ENCODE results near the gene IFT43.

Gene IFT43

DNA sequence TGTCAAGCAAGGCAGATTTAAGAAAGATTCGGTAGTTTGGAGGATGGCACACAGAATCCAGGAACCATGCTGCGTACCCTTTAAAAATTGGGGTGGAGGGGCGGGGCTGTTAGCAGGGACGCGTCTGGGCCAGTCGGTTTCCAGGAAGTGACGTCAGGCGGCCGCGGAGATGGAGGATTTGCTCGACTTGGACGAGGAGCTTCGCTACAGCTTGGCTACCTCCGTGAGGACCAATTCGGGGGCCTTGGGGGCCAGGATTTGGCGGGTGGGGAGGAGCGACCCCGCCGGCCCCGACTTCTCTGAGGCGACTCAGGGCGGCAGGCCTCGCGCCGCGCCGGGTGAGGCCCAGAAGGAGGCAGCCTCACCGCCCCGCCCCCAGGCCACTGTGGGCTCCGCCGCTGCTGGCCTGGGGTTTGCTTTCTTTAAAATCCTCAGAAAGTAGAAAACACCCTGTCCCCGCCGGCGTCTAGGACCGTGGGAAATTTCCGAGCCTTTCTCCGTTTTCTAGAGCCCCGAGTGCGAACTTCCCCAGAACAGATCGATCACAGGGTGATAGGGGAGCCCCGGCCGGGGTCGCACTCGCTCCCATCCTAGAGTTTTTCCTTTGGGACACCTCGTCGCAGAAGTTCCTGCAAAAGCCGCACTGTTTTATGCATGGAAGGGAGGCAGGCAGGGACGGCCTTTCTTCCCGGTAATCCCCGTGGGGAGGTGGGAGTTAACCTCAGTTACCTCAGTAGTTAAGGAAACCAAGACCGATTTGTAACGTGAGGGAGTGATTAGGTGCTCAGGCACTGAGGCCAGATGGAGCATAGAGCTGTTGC, at the start of gene IFT43:
IFT43 (plus strand) TSS at position 146 of the 821 bp plus-strand sequence; CDS start at position 170, 24 bp downstream.
- DNase-seq = peak; percentile 90

- DNase-seq = no peak
These were observed 46.4 kb upstream of the IFT43 start for GRCh38 chr14:75939200-75939599.

DNA sequence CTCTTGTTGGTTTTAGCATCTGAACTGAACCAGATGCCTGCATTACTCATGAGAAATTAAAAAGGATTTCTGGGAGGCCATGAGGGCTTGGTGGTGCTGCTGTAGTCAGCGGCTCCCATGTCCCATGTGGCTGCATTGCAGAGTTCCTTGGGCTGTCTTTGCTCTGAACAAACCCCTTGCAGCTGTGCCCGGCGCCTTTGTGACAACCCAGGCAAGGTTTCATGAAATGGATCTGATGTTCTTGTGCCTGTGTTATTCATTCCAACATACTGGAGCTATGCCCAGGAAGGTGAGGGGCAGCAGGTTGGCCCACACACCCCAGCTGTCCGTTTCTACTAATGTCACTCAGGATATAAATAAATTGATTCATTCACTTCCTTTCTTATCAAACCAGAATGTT, 44.5 kb upstream of the IFT43 start:
- DNase-seq = no peak

DNA sequence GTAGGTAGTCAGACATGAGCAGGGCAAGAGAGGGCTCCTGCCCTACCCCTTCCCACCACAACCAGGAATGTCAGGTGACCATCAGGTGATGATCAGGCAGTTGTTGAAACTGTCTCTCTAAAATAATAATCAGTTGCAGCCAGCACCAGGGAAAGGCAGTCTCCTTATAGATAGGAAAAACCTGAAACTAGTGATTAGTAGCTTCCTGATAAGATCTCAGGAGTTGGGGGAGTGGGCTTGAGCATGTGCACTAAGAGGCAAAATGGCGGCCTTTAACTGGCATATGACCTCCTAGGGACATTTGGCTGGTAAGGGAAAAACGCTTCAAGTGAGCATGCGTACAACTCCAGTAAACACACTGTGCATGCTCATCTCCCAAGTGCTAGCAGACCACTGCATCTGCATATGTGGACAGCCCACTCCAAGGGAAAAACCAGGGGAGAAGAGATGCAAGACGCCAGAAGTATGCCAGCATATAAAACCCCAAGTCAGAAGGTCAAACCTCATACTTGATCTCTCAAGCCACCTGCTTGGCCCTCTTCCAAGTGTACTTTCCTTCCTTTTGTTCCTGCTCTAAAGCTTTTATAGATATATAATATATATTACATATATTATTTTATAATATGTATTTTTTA, 40.8 kb upstream of the IFT43 start:
- DNase-seq = no peak

GRCh38 chr14:75946785-75947184, 38.8 kb upstream of the IFT43 start:
- no peak for DNase-seq

DNA sequence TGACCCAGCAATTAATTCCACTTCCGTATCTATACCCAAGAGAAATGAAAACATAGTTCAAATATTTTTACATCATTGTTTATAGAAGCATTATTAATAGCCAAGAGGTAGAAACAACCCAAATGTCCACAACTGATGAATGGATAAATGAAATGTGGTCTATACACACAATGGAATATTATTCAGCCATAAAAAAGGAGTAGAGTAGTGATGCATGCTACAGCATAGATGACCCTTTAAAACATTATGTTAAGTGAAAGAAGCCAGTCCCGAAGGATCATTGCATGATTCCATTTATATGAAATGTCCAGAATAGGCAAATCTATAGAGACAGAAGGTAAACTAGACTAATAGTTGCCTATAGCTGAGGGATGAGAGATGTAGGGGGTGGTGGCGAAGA, 33.1 kb upstream of the IFT43 start:
- no peak for DNase-seq

- DNase-seq = no peak
These were observed 26.5 kb upstream of the IFT43 start for GRCh38 chr14:75959031-75959430.

GRCh38 chr14:75960231-75960630, 25.3 kb upstream of the IFT43 start:
- DNase-seq = no peak

DNA sequence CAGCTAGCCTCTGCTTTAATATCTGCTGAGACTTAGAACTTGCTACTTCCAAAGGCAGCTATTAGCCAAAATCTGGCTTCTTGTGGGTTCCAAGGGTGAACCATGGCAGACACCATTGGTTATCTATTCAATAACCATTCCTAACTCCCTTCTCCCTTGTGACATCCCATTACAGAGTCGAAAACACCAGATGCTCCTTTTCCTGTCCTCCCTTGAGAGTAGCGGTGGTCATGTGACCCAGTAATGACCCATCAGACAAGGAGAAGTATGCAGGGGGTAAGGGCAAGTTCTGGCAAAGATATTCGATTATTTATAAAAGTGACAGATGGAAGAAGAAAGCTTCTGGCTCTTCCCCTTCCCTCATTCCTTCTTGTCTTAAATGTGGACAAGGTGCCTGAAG, 23.9 kb upstream of the IFT43 start:
- DNase-seq = no peak

DNA sequence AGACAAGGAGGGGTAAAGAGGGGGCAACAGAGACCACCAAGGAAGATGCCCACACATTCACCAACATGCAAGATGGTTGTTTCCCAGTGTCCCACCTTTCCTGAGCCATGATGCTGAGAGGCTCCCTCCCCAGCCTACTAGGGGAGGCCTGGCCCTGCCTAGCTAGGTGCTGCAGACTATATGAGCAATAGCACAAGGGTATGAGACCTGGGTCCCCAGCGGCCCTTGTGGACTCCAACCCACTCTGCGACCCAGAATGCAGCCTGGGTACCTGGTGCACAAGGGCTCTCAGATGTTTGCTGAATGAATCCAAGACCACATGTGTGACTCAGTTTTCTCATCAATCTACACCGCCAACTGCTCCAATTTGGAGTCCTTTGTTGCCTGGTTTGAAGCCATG, 17.7 kb upstream of the IFT43 start:
- no peak for DNase-seq

DNA sequence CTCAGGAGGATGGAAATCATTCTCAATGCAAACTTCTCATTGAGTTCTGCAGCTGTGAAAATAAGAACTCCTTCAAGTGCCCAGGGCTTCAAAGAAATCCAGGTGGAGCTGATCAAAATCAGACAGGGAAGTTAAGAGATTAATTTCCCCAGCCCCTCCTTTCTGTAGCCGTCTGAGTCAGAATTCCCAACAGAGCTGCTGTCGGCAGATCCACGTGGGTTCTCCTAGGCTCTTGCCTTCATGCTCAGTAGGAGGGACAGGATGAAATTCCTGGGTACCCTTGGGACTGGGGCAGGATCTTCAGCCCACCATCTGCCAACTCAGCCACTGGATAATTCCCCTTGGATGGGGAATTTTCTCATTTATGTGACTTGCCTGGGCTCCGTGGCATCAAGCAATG, 17.1 kb upstream of the IFT43 start:
- DNase-seq = no peak

GRCh38 chr14:75969126-75969525, 16.4 kb upstream of the IFT43 start:
- DNase-seq = no peak

- no peak for DNase-seq
These were observed 15.7 kb upstream of the IFT43 start for GRCh38 chr14:75969891-75970290.

DNA sequence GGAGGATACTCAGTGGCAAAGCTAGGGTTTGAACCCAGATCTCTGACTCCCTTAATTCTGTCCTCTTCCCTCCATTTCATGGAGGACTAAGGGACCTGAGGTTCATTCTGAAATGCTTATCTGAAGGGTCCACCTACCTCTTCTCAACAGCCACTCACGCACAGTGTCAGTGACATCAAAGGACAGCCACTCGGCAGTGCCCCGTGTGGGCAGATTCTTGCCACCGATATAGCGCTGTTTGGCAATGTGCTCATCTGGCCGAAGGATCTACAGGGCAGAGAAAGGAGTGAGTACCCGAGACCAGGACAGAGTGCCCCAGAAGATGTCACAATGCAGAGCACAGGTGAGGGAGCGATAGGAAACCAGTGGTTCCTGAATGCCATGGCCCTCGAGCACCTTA, 14.6 kb upstream of the IFT43 start:
- no peak for DNase-seq

GRCh38 chr14:75971509-75971908, 14.1 kb upstream of the IFT43 start:
- DNase-seq = no peak

- DNase-seq = no peak
These were observed 12.7 kb upstream of the IFT43 start for GRCh38 chr14:75972801-75973421.

DNA sequence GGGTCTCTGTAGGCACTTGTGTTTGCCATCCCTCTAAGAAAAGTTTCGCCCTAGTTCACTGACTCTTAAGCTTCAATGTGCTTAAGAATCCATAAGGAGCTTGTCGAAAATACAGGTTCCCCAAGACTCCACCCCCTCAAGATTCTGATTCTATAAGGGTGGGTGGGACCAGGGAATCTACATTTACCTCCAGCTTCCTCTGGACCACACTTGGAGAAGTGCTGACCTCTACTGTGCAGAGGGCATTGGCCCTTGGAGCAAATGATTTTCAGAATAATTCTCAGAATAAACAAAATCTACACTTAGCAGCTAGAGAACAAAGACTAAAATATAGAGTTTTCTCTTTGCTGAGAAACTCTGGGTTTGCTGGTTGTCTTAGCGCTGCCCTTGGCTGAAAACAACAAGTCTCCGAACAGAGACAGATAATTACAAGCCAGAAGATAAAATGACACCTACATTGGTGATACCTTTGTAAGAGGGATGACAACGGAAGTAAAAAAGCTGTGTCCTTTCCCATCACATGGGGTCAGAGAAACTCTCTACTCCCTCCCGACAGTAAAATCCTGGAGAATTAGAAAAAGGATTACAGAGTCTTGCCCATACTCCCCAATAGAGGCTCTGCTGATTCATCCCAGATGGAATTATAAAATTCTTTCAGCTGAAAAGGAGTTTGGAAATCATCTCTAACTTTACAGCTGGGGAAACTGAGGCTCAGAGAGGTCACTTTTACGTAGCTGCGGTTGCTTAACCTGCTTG, 8.6 kb upstream of the IFT43 start:
- DNase-seq = no peak

- no peak for DNase-seq
These were observed 8.0 kb upstream of the IFT43 start for GRCh38 chr14:75977582-75977943.

GRCh38 chr14:75978249-75978731, 7.3 kb upstream of the IFT43 start:
- DNase-seq = peak; percentile 20

DNA sequence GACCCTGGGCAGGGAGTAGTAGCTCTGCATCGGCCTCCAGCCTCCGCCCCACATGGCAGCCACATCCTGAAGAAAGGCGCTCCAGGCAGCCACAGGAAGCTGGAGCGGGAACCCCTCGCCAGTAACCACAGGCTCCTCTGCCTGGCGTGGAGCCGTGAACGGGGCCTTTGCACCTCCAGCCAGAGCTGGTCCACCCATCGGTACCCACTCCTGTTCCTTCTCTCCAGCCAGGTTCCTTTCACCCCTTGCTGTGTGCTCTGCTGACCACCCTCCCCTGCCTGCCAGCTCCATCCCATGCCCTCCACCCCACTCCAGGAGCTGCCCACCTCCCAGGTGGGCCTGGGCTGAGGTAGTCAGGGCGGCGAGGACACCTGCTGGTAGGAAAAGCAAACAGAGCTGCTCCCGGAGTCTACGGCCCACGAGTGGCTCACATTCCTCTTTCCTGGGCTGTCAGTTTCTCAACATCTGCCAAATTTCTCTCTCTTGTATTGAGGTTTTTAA, 6.4 kb upstream of the IFT43 start:
- DNase-seq = peak; percentile 11

GRCh38 chr14:75979648-75980565, 5.7 kb upstream of the IFT43 start:
- DNase-seq = no peak

GRCh38 chr14:75980856-75981255, 4.7 kb upstream of the IFT43 start:
- DNase-seq = no peak

Measured in CD4-positive, alpha-beta T cell treated with Interleukin-12 subunit alpha and Interleukin-12 subunit beta, for 1 hour (primary cell).